GM13976 (cell line): ENCODE results near the gene NOL9.

ENCODE experiments used
- DNase-seq: peaks from one replicate; pipeline ENCODE4 v3.0.0; 2012; ENCODE audit warnings: low spot score
- CTCF ChIP-seq: IDR thresholded peaks from 2 replicates; pipeline ENCODE4 v1.5.1; 2012; ENCODE audit warnings: borderline replicate concordance, mild to moderate bottlenecking; ENCODE audit not compliant: insufficient read depth; ENCODE audit errors: extremely low read depth, missing control alignments, control extremely low read depth
- in situ Hi-C: fragments of 300-500 bp; cut with MboI; formaldehyde crosslinking; loops from one replicate; pipeline ENCODE4 v1.12.0; 2022; ENCODE audit warnings: low sequenced_read_pairs, mixed read lengths, inconsistent platforms; ENCODE audit not compliant: unreplicated experiment

Gene NOL9

GRCh38 chr1:6590046-6590445 lies 35.7 kb upstream of the NOL9 start:
- DNase-seq: no peak

GRCh38 chr1:6588893-6589520 lies 34.7 kb upstream of the NOL9 start:
- DNase-seq: no peak
- in situ Hi-C loops: no loop called here
- TF ChIP-seq CTCF: no peak

More at GRCh38 chr1:6590046-6590445, 35.7 kb upstream of the NOL9 start:
- in situ Hi-C loops: no loop called here
- TF ChIP-seq CTCF: no peak

- no peak for DNase-seq
- TF ChIP-seq CTCF: no peak
- in situ Hi-C loops: no loop called here
Measured at GRCh38 chr1:6588128-6588892, 34.0 kb upstream of the NOL9 start.

- in situ Hi-C loops: no loop called here
- TF ChIP-seq CTCF: no peak
- no peak for DNase-seq
Measured at GRCh38 chr1:6587261-6588005, 33.1 kb upstream of the NOL9 start.

- no peak for TF ChIP-seq CTCF
- no peak for DNase-seq
- in situ Hi-C loops: no loop called here
Measured at GRCh38 chr1:6586404-6586816, 32.1 kb upstream of the NOL9 start.

GRCh38 chr1:6585841-6586240 lies 31.5 kb upstream of the NOL9 start:
- no peak for TF ChIP-seq CTCF
- in situ Hi-C loops: no loop called here
- DNase-seq: no peak
